HPDE6-E6E7 (cell line): ENCODE results near the gene PAPPA.

Experiments
- DNase-seq: peaks from one replicate; pipeline ENCODE4 v3.0.0; 2011; ENCODE audit warnings: missing footprints; ENCODE audit errors: extremely low spot score

PAPPA gene, protein sequence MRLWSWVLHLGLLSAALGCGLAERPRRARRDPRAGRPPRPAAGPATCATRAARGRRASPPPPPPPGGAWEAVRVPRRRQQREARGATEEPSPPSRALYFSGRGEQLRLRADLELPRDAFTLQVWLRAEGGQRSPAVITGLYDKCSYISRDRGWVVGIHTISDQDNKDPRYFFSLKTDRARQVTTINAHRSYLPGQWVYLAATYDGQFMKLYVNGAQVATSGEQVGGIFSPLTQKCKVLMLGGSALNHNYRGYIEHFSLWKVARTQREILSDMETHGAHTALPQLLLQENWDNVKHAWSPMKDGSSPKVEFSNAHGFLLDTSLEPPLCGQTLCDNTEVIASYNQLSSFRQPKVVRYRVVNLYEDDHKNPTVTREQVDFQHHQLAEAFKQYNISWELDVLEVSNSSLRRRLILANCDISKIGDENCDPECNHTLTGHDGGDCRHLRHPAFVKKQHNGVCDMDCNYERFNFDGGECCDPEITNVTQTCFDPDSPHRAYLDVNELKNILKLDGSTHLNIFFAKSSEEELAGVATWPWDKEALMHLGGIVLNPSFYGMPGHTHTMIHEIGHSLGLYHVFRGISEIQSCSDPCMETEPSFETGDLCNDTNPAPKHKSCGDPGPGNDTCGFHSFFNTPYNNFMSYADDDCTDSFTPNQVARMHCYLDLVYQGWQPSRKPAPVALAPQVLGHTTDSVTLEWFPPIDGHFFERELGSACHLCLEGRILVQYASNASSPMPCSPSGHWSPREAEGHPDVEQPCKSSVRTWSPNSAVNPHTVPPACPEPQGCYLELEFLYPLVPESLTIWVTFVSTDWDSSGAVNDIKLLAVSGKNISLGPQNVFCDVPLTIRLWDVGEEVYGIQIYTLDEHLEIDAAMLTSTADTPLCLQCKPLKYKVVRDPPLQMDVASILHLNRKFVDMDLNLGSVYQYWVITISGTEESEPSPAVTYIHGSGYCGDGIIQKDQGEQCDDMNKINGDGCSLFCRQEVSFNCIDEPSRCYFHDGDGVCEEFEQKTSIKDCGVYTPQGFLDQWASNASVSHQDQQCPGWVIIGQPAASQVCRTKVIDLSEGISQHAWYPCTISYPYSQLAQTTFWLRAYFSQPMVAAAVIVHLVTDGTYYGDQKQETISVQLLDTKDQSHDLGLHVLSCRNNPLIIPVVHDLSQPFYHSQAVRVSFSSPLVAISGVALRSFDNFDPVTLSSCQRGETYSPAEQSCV (N-terminal part only)

GRCh38 chr9:116153765-116154333, at the start of gene PAPPA:
Gene PAPPA (plus strand): TSS chr9:116153791. CDS start chr9:116154173, 382 bp downstream.
- DNase-seq: no peak

DNA sequence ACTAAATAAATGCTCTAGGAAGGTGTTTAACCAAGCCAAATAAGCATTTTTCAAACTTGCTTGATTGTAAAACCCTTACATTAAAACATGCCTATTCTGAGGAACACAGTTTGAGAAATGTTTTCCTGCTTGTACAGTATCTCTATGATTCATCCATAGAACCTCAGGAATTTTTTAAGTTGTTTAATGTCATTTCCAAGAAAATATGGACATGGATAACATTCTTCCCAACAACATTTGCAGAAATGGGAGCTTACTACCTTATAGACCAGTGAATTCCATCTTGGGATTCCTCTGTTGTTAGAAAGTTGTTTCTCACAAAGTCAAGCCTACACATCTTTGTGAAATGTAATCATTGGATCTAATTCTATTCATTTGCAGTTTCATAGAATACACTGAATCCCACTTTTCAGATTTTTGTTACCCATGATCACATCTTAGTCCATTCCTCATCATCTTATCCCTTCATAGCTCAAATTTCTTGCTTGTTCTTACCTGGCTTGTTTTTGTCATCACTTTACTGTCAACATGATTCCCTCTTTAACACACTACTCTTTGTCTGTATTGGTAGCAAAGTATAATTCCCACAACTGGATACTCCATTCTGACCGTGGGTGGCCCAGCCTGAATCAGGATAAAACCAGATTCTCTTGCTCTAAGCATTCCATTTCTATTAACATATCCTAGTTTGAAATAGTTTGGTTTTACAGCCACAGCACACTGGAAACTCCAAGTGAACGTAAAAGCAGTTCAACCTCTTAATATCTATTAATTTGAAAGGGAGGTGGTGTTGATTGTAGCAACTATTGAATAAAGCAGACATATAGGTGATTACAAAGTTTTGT, 49.4 kb upstream of the PAPPA start:
- DNase-seq: no peak

DNA sequence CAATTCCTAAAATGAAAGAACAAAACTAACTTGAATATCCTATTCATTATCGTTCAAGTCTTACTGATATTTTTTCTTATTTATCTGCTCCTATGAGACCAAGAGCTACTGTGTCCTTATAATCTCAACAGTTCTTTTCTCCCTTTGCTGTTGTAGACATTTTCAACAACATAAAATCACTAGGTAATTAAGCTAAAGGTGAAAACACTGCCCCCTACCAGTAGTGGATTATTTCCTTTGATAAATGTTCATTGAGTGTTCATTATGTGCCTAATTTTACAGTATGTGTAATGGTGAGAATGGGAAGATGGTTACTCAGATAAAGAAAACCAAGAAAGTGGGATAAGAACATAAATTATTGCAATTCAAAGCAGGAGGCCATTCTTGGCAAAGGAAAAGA, 41.4 kb upstream of the PAPPA start:
- DNase-seq: peak; percentile 21

DNA sequence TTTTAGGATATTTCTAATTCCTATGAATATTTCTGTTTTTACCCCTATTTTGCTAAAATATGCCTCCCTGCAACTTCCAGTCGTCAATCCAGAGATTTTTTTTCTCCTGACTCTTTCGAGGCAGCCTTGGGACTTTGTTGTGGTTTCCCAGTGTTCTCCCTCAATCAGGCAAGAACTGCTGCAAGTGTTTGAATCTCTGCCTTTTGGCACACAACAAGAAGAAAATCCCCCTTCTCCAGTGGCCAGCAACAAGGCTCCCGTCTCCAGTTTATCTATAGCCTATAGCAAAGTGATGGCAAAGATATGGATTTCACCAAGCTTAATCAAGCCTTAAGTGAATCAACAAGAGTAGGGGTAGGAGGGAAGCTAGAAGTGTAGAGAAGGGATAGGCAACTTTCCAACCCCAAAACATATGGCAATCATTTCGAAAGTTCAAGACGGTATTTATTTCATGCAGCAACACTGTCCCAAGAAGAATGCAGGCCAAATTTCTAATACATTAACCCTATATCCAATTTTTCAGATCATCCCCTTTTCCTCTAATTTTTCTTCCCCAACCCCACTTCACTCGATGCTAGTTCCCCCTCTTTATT, 37.7 kb upstream of the PAPPA start:
- no peak for DNase-seq

- DNase-seq: no peak
Observed at GRCh38 chr9:116116393-116116792, 37.2 kb upstream of the PAPPA start.

DNA sequence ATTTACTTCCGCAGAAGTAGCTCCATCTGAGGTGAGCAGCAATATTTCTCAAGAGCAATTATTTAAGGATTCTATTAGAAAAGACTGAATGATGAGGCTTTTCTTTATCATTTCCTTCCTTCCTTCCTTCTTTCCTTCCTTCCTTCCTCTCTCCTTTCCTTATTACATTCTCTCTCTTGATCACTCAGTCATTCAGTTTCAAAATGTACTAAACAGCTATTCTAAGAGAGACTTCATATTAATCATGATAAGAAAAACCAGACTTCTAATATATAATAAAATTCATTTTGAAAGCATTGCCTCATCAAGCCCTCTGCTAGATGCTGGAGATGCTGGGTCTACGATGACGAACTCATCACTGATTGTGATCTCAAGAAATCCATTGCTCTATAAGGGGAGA, 30.4 kb upstream of the PAPPA start:
- no peak for DNase-seq

DNA sequence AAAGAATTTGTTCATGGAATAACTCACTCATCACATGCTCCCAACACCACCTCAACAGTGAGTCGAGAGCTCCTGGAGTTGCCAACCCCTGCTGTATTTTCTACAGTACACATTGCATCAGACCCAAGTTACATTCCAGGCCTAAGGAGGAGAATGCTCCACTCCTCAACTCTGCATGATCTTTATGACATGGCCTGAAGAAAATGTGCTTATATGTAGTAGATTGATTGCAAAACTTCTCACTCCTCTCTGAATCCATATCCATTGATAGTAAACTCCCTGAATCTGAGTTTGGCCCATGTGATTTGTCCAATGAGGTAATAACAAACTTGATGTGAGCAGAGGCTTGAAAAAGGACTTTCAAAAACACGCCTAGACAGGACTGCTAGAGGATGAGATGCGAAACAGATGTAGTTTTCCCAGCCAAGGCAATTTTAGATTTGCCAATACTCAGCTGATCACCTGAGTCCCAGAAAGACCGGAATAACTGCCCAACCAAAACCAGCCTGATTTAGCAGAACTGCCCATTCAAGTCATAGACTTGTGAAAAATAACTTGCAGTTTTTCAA, 29.0 kb upstream of the PAPPA start:
- no peak for DNase-seq

DNA sequence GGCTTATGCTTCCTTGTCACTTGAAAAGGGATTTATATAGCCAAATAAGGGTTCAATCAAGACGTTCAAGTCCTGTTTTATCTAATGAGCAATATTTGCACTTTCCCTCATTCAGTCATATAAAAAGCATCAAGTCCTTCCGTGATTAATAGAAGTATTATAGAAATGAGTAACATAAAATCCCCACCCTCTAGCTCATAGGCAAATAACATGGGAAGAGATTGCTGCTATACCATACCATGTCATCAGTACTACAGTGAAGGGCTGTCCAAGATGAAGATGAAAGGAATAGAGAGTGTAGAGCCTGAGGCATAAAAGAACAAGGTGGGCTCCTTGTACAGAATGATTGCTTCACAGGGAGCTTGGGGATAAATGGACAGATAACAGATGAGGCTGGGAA, 20.4 kb upstream of the PAPPA start:
- DNase-seq: no peak

DNA sequence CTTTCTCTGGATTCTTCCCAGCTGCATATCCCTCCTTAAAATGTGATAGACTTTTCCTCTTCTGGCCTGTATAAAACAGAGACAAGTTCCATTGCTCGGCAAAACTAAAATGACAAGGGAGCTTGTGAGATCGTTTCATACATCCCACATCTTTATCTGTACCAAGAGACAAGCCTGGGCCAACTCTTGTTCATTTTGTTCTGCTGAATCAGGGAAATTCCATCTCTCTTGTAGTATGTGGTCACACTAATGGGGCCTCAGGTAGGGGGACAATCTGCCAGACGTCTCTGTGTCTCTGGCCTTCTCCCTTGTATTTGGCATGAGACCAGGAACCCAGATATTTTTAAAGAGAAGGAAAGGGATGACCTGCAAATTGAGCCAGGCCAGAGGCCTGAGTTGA, 18.6 kb upstream of the PAPPA start:
- DNase-seq: no peak

GRCh38 chr9:116137010-116137409, 16.6 kb upstream of the PAPPA start:
- DNase-seq: no peak

DNA sequence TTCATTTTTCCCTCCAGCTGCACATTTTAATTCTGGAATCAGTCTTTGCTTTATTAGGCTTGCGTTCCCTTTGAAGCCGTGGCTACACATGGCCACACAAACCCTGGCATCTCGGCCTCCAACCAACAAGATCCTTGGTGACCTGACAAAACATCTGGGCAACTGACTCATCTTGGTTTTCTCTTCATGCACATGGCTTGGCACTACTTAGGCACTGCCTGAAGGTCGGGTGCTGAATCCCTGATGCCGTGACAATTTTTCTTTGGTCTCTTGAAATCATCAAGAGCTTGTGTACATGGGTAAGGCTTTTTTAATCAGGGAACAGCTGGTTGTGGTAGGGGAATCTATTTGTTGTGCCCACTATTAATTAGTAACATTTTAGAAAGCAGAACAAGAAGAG, 16.0 kb upstream of the PAPPA start:
- no peak for DNase-seq

DNA sequence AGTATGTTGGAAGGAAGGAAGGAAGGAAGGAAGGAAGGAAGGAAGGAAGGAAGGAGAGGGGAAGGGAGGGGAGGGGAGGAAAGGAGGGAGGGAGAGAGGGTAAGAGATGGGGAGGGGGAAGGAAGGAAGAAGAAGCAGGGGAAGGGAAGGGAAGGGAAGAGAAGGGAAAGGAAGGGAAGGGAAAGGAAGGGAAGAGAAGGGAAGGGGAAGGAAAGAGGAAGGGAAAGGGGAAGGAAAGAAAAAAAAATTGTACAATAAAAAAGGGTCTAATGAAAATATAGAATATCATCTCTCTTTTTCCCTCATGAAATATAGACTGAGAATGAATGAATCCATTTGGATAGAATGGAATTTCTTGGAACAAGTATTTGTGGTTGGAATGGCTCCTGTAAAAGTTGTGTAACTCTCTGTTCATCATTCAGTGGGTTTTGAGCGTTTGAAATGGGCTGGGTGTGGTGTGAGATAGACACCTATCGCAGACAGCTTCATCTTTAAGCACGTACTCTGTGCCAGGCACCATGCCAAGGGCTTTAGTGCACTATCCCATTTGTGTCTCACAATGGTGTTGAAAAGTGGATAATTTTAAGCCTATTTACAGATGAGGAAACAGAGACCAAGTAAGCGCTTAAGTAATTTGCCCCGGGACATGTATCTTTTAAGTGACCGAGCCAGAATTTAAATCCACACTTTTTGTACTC, 11.6 kb upstream of the PAPPA start:
- no peak for DNase-seq

DNA sequence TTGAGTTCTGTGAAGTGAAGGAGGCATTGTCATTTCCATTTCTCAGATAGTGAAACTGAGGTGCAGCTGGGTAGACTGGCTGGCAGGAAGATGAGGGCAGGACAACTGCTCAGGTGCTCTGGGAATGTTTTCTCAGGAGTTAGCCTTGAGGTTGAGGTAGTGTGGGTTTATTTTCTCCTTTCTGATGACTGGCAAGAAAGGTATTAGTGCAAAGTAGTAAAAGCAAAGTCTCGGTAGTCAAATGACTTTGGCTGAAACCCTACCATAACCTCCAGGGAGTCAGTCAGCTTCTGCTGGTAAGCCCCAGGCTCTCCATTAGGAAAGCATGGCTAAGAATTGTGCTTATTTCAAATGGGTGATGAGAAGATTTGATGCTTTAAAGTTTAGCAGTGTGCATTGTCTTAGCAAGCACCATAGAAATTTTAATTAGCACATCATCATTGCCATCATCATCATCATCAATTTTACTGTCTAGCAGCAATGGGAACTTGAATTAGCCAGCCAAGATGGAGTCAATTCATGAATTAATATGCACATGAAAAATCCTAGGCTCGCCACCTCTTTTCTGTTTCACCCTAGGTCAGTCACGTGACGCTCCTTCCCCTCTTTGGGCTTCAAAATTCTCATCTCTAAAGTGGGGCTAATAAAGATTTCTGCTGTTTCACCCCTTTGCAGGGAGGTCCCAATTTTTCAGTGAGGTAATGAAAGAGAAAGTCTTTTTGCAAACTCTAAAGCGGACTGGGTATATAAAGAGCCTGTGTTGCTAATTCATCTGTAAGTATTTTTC, 10.7 kb upstream of the PAPPA start:
- DNase-seq: no peak

- DNase-seq: peak; percentile 38
Observed at GRCh38 chr9:116144038-116144437, 9.6 kb upstream of the PAPPA start.

DNA sequence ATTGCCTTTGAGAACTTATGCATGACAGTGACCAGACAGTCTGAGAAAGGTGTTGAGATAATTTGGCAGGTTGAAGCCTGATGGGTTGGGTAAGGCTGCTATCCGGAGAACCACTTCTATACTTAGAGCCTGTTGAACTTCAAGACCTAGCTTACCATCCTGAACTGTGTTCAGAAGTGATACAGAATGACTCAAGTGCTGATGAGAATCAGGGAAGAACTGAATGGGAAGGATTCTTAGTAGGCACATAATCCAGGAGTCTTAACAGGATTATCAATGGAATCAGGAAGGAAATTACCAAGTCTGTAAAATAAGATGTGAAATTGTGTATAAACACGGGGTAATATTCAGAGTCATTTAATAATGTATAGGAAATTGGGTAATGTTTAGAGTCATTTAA, 9.0 kb upstream of the PAPPA start:
- no peak for DNase-seq

DNA sequence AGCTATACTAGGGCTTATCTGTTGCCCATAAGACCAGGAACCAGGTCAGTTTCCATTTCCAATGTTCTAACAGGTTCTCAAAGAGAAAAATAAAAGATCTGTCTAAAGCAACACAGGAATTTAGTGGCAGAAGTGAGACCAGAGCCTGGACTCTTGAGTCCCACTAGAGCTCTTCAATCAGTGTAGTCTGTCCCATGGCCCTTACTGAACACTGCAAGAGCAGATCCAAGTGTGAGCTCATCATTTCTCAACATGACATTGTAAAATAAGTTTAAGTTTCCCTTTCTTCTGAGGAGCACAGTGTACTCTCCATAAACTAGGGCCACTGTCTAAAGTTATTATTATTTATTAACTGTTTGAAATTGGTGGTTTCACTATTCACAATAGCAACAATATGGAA, 8.6 kb upstream of the PAPPA start:
- DNase-seq: no peak

GRCh38 chr9:116147821-116148220, 5.8 kb upstream of the PAPPA start:
- no peak for DNase-seq

- DNase-seq: no peak
Observed at GRCh38 chr9:116149844-116150243, 3.7 kb upstream of the PAPPA start.

DNA sequence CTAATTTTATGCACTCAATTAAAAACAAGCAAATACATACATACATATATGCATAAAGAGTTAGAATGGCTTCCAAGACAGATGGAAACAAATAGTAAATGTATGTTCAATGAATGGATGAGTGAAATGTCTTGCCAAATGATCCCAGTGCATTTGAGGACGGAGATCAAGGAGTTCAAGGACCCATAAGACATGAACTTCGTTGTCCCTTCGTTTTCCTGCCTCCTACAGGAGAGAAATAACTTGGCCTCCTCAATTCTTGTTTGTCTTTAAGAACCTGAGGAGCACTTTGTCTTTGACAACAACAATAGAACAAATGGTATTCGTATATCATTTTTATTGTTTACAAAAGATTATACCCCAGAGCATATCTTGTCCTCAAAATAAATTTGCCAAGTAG, 2.4 kb upstream of the PAPPA start:
- DNase-seq: no peak
